ENCODE measurements around the gene YEATS4.
"Not testable (repeated sequence)": the region's sequence is repeated elsewhere in the genome, so short reads cannot be mapped to it uniquely, and the experiment has no call there.

The YEATS4 gene

DNA sequence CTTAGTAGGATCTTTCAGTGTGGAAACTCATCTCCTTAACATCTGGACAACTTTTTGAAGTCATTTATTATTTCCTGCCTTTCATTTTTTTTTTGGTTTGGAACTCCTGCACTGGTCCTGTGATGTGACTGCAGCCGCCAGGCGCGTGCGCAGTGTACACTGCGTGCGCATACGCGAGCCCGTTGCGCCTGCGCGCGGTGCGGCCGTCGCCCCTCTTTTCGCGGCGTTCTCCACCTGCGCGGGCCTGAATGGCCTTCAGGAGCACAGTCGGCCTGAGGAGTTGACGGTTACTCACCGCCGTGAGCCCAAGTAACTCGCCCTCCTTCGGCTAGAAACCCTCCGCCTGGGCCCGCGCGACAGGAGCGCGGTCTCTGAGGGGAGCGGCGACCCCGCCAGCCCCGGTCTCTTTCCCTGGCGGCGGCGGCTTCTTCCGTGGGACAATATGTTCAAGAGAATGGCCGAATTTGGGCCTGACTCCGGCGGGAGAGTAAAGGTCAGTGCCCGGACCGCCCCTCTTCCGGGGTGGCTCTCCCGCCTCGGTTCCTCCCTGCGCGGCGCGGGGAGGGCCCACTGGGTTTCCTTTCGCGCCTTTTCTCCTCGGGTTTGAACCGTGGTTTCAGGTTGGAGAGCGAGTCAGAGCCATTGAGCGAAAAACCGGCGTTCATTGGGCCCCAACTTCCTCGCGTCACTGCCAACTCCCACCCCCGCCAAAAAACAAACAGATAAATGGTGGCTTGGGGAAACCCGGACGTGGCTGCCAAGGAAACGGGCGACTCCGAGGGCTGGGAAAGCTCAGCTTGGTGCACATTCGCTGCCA, at the start of gene YEATS4:
Gene YEATS4, plus strand, starts transcription at position 213 of the 817 bp plus-strand sequence. Its CDS starts 230 bp downstream, at position 443.
- DNase-seq (ENCODE audit: low read depth, low spot score), result peak; percentile 93
- TF ChIP-seq, protein P1, sequence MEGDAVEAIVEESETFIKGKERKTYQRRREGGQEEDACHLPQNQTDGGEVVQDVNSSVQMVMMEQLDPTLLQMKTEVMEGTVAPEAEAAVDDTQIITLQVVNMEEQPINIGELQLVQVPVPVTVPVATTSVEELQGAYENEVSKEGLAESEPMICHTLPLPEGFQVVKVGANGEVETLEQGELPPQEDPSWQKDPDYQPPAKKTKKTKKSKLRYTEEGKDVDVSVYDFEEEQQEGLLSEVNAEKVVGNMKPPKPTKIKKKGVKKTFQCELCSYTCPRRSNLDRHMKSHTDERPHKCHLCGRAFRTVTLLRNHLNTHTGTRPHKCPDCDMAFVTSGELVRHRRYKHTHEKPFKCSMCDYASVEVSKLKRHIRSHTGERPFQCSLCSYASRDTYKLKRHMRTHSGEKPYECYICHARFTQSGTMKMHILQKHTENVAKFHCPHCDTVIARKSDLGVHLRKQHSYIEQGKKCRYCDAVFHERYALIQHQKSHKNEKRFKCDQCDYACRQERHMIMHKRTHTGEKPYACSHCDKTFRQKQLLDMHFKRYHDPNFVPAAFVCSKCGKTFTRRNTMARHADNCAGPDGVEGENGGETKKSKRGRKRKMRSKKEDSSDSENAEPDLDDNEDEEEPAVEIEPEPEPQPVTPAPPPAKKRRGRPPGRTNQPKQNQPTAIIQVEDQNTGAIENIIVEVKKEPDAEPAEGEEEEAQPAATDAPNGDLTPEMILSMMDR (IDR thresholded peaks at IDR 0.05; ENCODE audit: low read depth, low read length), result no peak
- in situ Hi-C loops (cut with HindIII; ENCODE audit: low sequenced_read_pairs), result no loop called here
- peak within 1 kb of the TSS; percentile 89 for H3K4me3 ChIP-seq (ENCODE audit: low read depth, low read length)

DNA sequence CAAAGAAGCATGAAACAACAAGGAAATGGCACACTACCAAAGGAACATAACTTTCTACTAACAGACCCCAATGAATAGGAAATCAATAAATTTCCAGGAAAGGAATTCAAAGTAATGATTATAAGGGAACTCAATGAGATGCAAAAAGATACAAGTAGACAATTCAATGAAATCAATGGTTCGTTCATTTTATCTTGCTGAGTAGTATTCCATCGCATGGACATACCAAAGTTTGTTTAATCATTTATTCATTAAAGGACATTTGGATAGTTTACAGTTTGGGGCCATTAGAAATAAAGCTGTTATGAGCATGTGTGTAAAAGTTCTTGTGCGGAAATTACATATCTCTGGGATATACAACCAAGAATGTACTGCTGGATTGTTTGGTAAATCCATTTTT, 46.3 kb upstream of the YEATS4 start:
- TF ChIP-seq, protein P1 (IDR thresholded peaks at IDR 0.05; ENCODE audit: low read depth, low read length), result no peak
- DNase-seq (ENCODE audit: low read depth, low spot score), result no peak
- in situ Hi-C loops (cut with HindIII; ENCODE audit: low sequenced_read_pairs), result no loop called here
- H3K4me3 ChIP-seq (ENCODE audit: low read depth, low read length), result no peak overlapping the region

GRCh38 chr12:69316784-69317183, 42.8 kb upstream of the YEATS4 start:
- DNase-seq (ENCODE audit: low read depth, low spot score); in situ Hi-C loops (cut with HindIII; ENCODE audit: low sequenced_read_pairs); H3K4me3 ChIP-seq (ENCODE audit: low read depth, low read length): not testable (repeated sequence)

DNA sequence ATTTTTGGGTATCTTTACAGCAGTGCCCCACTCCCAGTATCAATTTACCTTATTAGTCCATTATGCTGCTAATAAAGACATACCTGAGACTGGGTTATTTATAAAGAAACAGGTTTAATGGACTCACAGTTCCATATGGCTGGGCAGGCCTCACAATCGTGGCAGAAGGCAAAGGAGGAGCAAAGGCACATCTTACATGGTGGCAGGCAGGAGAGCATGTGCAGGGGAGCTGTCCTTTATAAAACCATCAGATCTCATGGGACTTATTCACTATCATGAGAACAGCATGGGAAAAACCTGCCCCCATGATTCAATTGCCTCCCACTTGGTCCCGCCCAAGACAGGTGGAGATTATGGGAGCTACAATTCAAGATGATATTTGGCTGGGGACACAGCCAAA, 42.3 kb upstream of the YEATS4 start:
- DNase-seq (ENCODE audit: low read depth, low spot score); H3K4me3 ChIP-seq (ENCODE audit: low read depth, low read length); in situ Hi-C loops (cut with HindIII; ENCODE audit: low sequenced_read_pairs): not testable (repeated sequence)

GRCh38 chr12:69318225-69318624, 41.3 kb upstream of the YEATS4 start:
- in situ Hi-C loops (cut with HindIII; ENCODE audit: low sequenced_read_pairs), result no loop called here
- H3K4me3 ChIP-seq (ENCODE audit: low read depth, low read length), result no peak overlapping the region
- TF ChIP-seq, protein P1 (IDR thresholded peaks at IDR 0.05; ENCODE audit: low read depth, low read length), result no peak
- no peak for DNase-seq (ENCODE audit: low read depth, low spot score)

DNA sequence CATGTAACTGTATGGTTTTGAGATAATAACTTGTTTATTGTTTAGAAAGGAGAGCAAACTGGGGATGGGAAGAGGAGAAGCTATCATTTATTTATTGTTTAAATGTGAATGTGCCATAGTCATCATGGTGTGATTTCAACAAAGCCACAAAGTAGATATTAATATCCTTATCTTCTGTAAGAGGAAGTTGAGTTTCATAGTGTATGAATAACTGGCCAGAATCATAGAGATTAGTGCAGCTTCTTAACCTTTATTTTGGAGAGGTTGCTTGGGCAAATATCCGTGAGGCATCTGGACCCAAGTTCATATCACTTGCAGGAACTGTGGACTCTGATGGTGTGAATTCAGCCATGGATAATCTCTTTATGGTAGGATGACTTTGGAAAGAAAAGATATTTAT, 38.2 kb upstream of the YEATS4 start:
- no peak overlapping the region for H3K4me3 ChIP-seq (ENCODE audit: low read depth, low read length)
- no peak for DNase-seq (ENCODE audit: low read depth, low spot score)
- TF ChIP-seq, protein P1 (IDR thresholded peaks at IDR 0.05; ENCODE audit: low read depth, low read length), result no peak
- in situ Hi-C loops (cut with HindIII; ENCODE audit: low sequenced_read_pairs), result no loop called here

DNA sequence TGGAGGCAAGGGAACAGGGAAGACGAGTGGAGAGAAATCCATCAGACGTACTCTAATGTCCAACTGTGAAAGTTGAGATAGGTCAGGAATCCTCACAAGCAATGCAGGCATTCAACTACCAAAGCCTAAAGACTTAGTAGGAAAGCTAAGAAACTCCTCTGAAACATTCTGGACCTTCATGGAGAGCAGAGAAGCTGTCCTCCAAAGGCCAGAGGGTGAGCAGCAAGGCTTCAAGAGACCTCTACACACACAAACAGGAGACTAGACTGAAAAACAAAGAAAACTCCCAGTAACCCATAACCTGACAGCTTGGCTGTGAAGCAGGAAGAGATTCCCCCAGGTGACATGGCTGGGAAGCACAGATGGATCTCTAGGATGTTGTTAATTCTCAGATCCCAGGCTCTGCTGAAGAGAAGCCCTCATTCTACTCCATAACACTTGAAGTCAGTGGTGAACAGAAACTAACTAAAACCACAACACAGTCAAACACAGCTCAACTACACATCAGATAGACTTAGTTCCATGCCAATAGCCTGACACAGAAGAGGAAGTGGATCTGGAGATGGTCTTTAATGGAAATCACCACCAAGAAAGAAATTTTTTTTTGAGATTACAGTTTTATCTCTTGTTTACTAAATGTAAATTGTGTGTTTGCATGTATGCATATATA, 34.6 kb upstream of the YEATS4 start:
- TF ChIP-seq, protein P1 (IDR thresholded peaks at IDR 0.05; ENCODE audit: low read depth, low read length), result no peak
- H3K4me3 ChIP-seq (ENCODE audit: low read depth, low read length), result no peak overlapping the region
- DNase-seq (ENCODE audit: low read depth, low spot score), result no peak
- in situ Hi-C loops (cut with HindIII; ENCODE audit: low sequenced_read_pairs), result no loop called here

Measured in astrocyte of the spinal cord (primary cell).